DND-41 (cell line): ENCODE data around the gene LCN6.

Experiments
- CTCF ChIP-seq: IDR thresholded peaks from 2 replicates; pipeline ENCODE4 v1.5.1; 2012; ENCODE audit warnings: borderline replicate concordance, low read length, moderate library complexity, mild to moderate bottlenecking; ENCODE audit not compliant: poor library complexity, severe bottlenecking; ENCODE audit errors: extremely low read depth
- EZH2 ChIP-seq: IDR thresholded peaks from 3 replicates; pipeline ENCODE4 v1.6.1; 2012; ENCODE audit warnings: borderline replicate concordance, low read depth, mild to moderate bottlenecking, moderate library complexity, low read length, inconsistent platforms; ENCODE audit not compliant: severe bottlenecking

DNA sequence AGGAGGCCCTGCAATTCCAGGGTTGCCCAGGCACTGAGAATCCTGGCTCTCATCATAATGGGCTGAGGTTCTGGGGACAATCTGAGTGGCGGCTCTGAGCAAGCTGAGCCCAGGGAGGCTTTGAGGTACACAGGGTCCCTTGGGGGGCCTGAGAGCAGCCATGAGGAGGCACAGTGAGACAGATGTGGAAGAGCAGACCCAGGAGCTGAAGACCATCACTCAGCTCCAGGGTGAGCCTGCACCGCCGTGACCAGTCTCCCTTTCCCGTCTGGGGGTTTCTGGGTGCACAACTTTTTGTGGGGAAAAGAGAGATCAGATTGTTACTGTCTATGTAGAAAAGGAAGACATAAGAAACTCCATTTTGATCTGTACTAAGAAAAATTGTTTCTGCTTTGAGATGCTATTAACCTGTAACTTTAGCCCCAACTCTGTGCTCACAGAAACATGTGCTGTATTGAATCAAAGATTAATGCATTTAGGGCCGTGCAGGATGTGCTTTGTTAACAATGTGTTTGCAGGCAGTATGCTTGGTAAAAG, 48.0 kb upstream of the LCN6 start, which contains the start of gene CCDC183:
- TF ChIP-seq CTCF (no peak), EZH2 (no peak)
